ENCODE data around the gene LRBA.

Gene LRBA

GRCh38 chr4:150782311-150782710 is 232.8 kb downstream of the LRBA start:
- FAIRE-seq (peak; percentile 26), DNase-seq (ENCODE audit: insufficient read length, low spot score) (no peak)
- TF ChIP-seq POU2F2 (IDR thresholded peaks at IDR 0.05; ENCODE audit: low read depth, low read length): no peak
- TF ChIP-seq SPI1 (IDR thresholded peaks at IDR 0.05; ENCODE audit: low read depth, low read length): no peak
- no peak for TF ChIP-seq POLR2A (IDR thresholded peaks at IDR 0.05; ENCODE audit: low read depth, low read length)
- TF ChIP-seq TAF1 (IDR thresholded peaks at IDR 0.05; ENCODE audit: low read depth, low read length): no peak
- no peak for TF ChIP-seq PAX5 (IDR thresholded peaks at IDR 0.05; ENCODE audit: insufficient read depth, low read length, severe bottlenecking)
- TF ChIP-seq POLR2AphosphoS5 (IDR thresholded peaks at IDR 0.05; ENCODE audit: low read depth, low read length): no peak

GRCh38 chr4:150781191-150781590 is 233.9 kb downstream of the LRBA start:
- DNase-seq (ENCODE audit: insufficient read length, low spot score): no peak
- no peak for FAIRE-seq
- TF ChIP-seq SPI1 (IDR thresholded peaks at IDR 0.05; ENCODE audit: low read depth, low read length): no peak
- no peak for TF ChIP-seq TAF1 (IDR thresholded peaks at IDR 0.05; ENCODE audit: low read depth, low read length)
- no peak for TF ChIP-seq POLR2A (IDR thresholded peaks at IDR 0.05; ENCODE audit: low read depth, low read length)
- no peak for TF ChIP-seq POU2F2 (IDR thresholded peaks at IDR 0.05; ENCODE audit: low read depth, low read length)
- TF ChIP-seq PAX5 (IDR thresholded peaks at IDR 0.05; ENCODE audit: insufficient read depth, low read length, severe bottlenecking): no peak

GRCh38 chr4:150779707-150780106 is 235.4 kb downstream of the LRBA start:
- FAIRE-seq (no peak), DNase-seq (ENCODE audit: insufficient read length, low spot score) (no peak)
- TF ChIP-seq POLR2AphosphoS5 (IDR thresholded peaks at IDR 0.05; ENCODE audit: low read depth, low read length) (no peak), SPI1 (IDR thresholded peaks at IDR 0.05; ENCODE audit: low read depth, low read length) (no peak), PAX5 (IDR thresholded peaks at IDR 0.05; ENCODE audit: insufficient read depth, low read length, severe bottlenecking) (no peak), TAF1 (IDR thresholded peaks at IDR 0.05; ENCODE audit: low read depth, low read length) (no peak), POU2F2 (IDR thresholded peaks at IDR 0.05; ENCODE audit: low read depth, low read length) (no peak), POLR2A (IDR thresholded peaks at IDR 0.05; ENCODE audit: low read depth, low read length) (no peak)

GRCh38 chr4:150773729-150774449 is 241.2 kb downstream of the LRBA start:
- TF ChIP-seq SPI1 (IDR thresholded peaks at IDR 0.05; ENCODE audit: low read depth, low read length): no peak
- TF ChIP-seq POLR2A (IDR thresholded peaks at IDR 0.05; ENCODE audit: low read depth, low read length): no peak
- TF ChIP-seq POLR2AphosphoS5 (IDR thresholded peaks at IDR 0.05; ENCODE audit: low read depth, low read length): no peak
- TF ChIP-seq TAF1 (IDR thresholded peaks at IDR 0.05; ENCODE audit: low read depth, low read length): no peak
- TF ChIP-seq POU2F2 (IDR thresholded peaks at IDR 0.05; ENCODE audit: low read depth, low read length): no peak
- no peak for TF ChIP-seq PAX5 (IDR thresholded peaks at IDR 0.05; ENCODE audit: insufficient read depth, low read length, severe bottlenecking)
- FAIRE-seq (no peak), DNase-seq (ENCODE audit: insufficient read length, low spot score) (no peak)

- DNase-seq (ENCODE audit: insufficient read length, low spot score) (no peak), FAIRE-seq (no peak)
- no peak for TF ChIP-seq POLR2AphosphoS5 (IDR thresholded peaks at IDR 0.05; ENCODE audit: low read depth, low read length)
- no peak for TF ChIP-seq POLR2A (IDR thresholded peaks at IDR 0.05; ENCODE audit: low read depth, low read length)
- TF ChIP-seq TAF1 (IDR thresholded peaks at IDR 0.05; ENCODE audit: low read depth, low read length): no peak
- TF ChIP-seq PAX5 (IDR thresholded peaks at IDR 0.05; ENCODE audit: insufficient read depth, low read length, severe bottlenecking): no peak
- TF ChIP-seq SPI1 (IDR thresholded peaks at IDR 0.05; ENCODE audit: low read depth, low read length): no peak
- no peak for TF ChIP-seq POU2F2 (IDR thresholded peaks at IDR 0.05; ENCODE audit: low read depth, low read length)
Observed at GRCh38 chr4:150773032-150773431, 242.1 kb downstream of the LRBA start.

GRCh38 chr4:150771382-150771781 is 243.7 kb downstream of the LRBA start:
- TF ChIP-seq POU2F2 (IDR thresholded peaks at IDR 0.05; ENCODE audit: low read depth, low read length): no peak
- TF ChIP-seq POLR2A (IDR thresholded peaks at IDR 0.05; ENCODE audit: low read depth, low read length): no peak
- no peak for TF ChIP-seq TAF1 (IDR thresholded peaks at IDR 0.05; ENCODE audit: low read depth, low read length)
- TF ChIP-seq PAX5 (IDR thresholded peaks at IDR 0.05; ENCODE audit: insufficient read depth, low read length, severe bottlenecking): no peak
- no peak for TF ChIP-seq SPI1 (IDR thresholded peaks at IDR 0.05; ENCODE audit: low read depth, low read length)
- TF ChIP-seq POLR2AphosphoS5 (IDR thresholded peaks at IDR 0.05; ENCODE audit: low read depth, low read length): no peak
- FAIRE-seq: no peak

GRCh38 chr4:150769845-150770244 is 245.2 kb downstream of the LRBA start:
- TF ChIP-seq POU2F2 (IDR thresholded peaks at IDR 0.05; ENCODE audit: low read depth, low read length): no peak
- no peak for TF ChIP-seq PAX5 (IDR thresholded peaks at IDR 0.05; ENCODE audit: insufficient read depth, low read length, severe bottlenecking)
- TF ChIP-seq POLR2AphosphoS5 (IDR thresholded peaks at IDR 0.05; ENCODE audit: low read depth, low read length): no peak
- no peak for TF ChIP-seq TAF1 (IDR thresholded peaks at IDR 0.05; ENCODE audit: low read depth, low read length)
- TF ChIP-seq POLR2A (IDR thresholded peaks at IDR 0.05; ENCODE audit: low read depth, low read length): no peak
- TF ChIP-seq SPI1 (IDR thresholded peaks at IDR 0.05; ENCODE audit: low read depth, low read length): no peak
- DNase-seq (ENCODE audit: insufficient read length, low spot score) (no peak), FAIRE-seq (no peak)

More at GRCh38 chr4:150771382-150771781, 243.7 kb downstream of the LRBA start:
- DNase-seq (ENCODE audit: insufficient read length, low spot score): no peak

GRCh38 chr4:150769248-150769647 is 245.8 kb downstream of the LRBA start:
- no peak for DNase-seq (ENCODE audit: insufficient read length, low spot score)
- TF ChIP-seq TAF1 (IDR thresholded peaks at IDR 0.05; ENCODE audit: low read depth, low read length): no peak
- no peak for TF ChIP-seq POLR2A (IDR thresholded peaks at IDR 0.05; ENCODE audit: low read depth, low read length)
- no peak for TF ChIP-seq PAX5 (IDR thresholded peaks at IDR 0.05; ENCODE audit: insufficient read depth, low read length, severe bottlenecking)
- TF ChIP-seq POU2F2 (IDR thresholded peaks at IDR 0.05; ENCODE audit: low read depth, low read length): no peak
- TF ChIP-seq POLR2AphosphoS5 (IDR thresholded peaks at IDR 0.05; ENCODE audit: low read depth, low read length): no peak
- no peak for TF ChIP-seq SPI1 (IDR thresholded peaks at IDR 0.05; ENCODE audit: low read depth, low read length)
- no peak for FAIRE-seq

GRCh38 chr4:150768497-150768896 is 246.6 kb downstream of the LRBA start:
- DNase-seq (ENCODE audit: insufficient read length, low spot score) (no peak), FAIRE-seq (no peak)
- TF ChIP-seq SPI1 (IDR thresholded peaks at IDR 0.05; ENCODE audit: low read depth, low read length) (no peak), TAF1 (IDR thresholded peaks at IDR 0.05; ENCODE audit: low read depth, low read length) (no peak), POLR2AphosphoS5 (IDR thresholded peaks at IDR 0.05; ENCODE audit: low read depth, low read length) (no peak), PAX5 (IDR thresholded peaks at IDR 0.05; ENCODE audit: insufficient read depth, low read length, severe bottlenecking) (no peak), POLR2A (IDR thresholded peaks at IDR 0.05; ENCODE audit: low read depth, low read length) (no peak), POU2F2 (IDR thresholded peaks at IDR 0.05; ENCODE audit: low read depth, low read length) (no peak)

All from GM12891 (cell line).